HG03045 (cell line): ENCODE data around the gene UBAP1L.

Source experiments
- ATAC-seq: cut with Tn5 transposase; IDR thresholded peaks from one replicate; pipeline ENCODE4 v1.9.1; 2021; ENCODE audit warnings: mild to moderate bottlenecking, moderate library complexity; ENCODE audit not compliant: unreplicated experiment

The UBAP1L gene

DNA sequence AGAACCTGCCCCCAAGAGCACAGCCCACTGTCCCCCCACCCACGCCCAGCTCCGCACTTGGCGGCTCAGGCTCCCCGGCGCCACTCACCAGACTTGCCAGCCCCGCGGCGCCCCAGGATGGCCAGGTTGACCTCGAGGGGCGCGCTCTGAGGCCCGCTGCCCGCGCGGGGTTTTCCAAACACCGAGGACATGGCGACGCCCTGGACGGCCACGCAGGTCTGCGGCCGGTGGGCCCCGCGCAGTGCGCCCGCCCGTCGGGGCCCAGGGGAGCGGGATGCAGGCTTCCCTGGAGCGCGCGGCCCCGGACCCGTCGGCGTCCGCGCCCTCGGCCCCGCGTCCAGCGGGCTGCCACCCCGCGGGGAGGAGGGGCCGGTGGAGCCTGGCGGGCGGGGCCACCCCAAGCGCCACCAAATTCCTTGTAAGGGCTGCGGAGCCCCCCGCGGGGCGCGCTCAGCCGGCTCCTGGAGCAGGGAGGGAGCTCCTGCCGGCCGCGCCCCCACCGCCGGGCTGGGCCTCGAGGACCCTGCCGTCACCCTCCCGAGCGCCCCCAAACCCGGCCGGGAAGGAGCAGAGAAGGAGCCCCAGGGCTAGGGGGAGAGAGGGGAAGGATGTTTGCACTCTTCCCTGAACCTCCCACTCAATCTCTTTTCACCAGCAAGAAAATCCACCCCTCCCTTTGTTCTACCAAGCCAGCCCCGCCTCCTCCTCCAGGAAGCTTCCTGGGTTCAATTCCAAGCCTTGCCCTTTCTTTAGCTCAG lies 47.2 kb downstream of the UBAP1L start, which contains the start of gene RASL12:
TSS of gene RASL12 (minus strand) at position 347 of the 758 bp plus-strand sequence. CDS start at position 191, 156 bp downstream.
- no peak for ATAC-seq

DNA sequence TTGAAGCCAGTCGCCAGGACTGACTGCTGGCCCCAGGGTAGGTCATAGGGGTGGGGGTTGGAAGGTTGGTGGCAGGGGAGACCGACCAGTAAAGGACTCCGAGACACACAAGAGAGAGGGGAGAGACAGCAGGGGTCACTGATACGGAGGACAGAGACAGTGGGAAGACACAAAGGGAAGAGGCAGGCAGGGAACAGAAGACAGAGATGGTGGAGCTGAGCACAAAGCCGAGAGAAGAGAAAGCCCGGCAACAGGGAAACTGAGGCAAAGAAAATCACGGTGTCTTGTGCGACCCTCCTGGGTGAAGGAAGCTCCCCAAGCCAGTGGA lies 47.7 kb downstream of the UBAP1L start:
- no peak for ATAC-seq

DNA sequence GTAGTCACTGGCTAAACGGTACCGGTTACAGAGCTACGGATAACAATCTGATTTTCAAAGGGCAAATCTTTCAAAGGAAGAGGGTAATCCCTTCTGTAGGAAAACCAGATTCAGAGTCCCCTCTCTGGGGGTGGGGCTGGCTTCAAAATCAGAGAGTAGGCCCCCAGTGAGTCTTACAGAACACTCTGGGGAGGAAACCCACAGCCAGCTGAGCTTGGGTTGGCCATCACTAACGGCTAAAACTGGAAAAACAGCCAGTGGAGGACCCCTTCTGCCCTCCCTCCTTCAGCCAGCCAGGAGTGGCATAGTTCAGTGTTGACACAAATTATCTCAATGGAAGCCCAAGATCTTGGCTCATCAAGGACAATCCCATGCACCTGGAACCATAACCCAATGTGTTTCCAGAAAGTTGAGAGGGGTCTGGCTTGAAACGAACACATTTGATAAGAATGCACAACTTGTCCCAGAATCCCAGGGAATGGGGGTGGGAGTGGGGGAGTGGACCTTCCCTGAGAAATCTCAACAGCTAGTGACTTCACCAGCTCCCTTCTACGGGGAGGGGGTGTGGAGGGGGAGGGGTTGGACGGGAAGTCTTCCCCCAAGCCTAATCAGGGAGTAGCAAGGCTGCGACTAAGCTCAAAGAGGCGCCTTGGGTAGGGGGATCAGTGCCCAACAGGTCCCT lies 48.2 kb downstream of the UBAP1L start:
- no peak for ATAC-seq

DNA sequence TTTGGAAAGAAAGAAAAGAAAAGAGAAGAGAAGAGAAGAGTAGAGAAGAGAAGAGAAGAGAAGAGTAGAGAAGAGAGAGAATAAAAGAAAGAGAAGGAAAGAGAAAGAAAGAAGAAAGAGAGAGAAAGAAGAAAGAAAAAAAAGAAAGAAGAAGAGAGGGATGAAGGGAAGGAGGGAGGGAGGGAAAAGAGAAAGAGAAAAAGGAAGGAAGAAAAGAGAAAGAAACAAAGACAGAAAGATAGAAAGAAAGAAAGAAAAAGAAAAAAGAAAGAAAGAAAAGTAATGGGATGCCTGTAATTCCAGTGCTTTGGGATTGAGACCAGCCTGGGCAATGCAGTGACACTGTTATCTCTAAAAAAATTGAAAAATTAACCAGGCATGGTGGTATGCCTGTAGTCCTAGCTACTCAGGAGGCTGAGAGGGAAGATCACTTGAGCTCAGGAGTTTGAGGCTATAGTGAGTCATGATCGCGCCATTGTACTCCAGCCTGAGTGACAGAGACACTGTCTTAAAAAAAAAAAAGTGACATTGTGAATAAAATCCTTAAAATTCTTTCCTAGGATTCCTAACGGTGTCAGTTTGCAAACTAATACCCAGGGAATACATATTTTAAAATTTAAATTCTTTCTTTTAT lies 48.9 kb downstream of the UBAP1L start:
- ATAC-seq, result no peak

DNA sequence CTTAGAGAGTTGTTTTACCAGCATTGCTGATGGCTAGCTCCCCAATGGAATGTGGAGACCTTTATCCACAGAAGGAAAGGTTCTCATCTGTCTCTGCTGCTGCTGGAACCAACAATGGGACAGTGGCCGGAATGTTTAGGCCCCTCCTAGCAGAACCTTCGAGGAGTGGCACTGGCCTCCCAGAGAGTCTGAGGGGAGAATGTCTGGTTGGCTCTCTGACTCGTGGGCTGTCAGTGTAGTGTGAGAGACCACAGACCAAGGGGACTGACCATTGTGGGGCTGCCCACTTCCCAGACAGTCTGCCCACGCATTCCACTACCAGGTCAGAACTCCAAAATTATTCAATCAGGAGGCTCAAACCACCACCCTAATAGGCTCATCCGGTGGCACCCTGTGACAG lies 52.3 kb downstream of the UBAP1L start:
- ATAC-seq, result no peak

DNA sequence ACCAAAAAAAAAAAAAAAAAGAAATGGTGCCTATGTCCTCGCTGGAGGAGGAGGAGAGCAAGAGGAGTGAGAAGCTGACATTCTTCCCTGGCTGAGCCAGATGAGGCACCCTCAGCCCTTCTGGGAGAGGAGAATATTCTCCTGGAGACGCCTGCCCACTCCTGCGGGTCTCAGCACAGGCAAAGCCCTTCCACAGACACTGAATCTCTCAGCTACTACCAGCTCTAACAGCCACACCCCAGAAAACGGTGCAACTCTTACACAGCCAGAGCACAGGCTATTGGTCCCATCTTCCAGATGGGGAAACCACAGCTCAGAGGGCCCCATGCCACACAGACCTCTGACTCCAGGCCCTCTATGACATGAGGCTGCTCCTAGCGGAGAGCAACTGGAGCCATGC lies 52.9 kb downstream of the UBAP1L start:
- ATAC-seq, result no peak

DNA sequence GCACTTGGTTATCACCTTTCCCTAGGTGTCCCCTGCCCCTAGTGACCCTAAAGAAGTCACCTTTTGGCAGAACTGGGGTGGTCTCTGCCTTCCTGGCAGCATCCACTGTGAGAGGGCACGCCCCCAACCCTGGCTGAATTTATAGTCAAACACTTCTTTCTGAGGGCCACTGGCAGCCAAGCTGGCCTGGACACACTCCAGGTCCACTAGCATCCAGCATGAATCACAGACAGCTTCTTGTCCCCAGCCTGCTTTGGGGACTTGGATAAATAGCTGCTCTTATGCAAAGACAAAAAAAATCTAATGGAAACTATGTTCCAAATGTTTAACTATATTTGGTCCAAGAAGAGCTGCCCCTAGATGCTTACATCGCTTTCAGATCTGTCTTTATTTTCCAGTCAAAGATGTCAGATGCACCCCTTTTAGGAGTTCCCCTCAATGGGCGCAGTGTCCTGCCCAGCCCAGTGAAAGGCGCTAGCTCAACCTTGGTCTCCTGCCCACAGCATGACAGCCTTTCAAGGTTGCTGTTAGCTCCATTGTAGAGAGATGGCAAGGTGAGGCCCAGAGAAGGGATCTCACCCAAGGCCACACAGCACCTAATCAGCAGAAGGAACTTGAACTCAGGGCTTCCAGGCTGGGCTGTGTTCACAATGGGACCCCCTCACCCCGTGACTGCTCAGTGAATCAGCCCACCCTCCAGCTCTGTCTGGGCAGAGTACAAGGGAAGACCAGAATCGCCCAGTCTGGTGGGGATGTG lies 54.2 kb downstream of the UBAP1L start:
- ATAC-seq, result no peak

DNA sequence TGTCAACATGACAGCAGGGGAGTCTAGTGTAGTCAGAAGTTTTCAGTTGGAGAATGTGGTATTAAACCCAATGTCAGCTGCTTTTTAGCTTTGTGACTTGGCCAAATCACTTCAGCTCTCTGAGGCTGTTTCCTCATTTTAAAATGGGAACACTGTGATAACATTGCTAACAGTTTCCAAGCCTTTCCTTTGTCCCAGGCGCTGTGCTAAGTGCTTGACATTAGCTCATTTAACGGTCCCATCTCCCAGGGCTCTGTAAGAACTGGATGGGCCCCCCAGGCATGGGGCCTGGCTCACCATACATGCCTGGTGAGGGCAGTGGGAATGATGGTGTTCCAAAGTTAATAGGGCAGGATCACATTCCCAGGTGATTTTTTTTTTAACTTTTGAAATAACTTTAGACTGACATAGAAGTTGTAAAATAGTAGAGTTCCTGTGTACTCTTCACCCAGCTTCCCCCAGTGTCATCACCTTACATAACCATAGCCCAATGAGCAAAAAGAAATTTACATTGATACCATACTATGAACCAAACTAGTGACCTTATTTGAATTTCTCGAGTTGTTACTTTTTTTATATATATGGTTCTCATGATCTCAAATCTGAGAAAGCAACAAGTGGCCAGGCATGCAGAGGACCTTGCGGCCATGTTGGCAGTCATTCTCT lies 54.9 kb downstream of the UBAP1L start:
- no peak for ATAC-seq

DNA sequence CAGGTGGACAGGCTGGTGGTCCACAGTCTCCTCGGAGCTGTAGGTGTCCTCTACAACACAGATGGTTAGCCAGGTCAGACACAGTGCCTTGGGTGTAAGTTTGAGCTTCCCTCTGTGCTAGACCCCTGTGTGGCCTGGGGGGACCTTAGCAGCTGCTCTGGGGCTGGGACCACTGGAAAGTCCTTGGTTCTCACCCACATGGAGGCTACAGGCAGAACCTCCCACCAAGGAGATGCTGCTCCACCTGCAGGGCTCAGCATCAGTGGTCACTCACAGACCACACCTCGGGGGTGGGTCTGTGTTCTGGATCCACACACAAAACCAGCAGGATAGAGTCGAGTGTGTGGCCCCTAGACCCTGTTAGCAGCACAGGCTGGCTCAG lies 55.6 kb downstream of the UBAP1L start:
- no peak for ATAC-seq

DNA sequence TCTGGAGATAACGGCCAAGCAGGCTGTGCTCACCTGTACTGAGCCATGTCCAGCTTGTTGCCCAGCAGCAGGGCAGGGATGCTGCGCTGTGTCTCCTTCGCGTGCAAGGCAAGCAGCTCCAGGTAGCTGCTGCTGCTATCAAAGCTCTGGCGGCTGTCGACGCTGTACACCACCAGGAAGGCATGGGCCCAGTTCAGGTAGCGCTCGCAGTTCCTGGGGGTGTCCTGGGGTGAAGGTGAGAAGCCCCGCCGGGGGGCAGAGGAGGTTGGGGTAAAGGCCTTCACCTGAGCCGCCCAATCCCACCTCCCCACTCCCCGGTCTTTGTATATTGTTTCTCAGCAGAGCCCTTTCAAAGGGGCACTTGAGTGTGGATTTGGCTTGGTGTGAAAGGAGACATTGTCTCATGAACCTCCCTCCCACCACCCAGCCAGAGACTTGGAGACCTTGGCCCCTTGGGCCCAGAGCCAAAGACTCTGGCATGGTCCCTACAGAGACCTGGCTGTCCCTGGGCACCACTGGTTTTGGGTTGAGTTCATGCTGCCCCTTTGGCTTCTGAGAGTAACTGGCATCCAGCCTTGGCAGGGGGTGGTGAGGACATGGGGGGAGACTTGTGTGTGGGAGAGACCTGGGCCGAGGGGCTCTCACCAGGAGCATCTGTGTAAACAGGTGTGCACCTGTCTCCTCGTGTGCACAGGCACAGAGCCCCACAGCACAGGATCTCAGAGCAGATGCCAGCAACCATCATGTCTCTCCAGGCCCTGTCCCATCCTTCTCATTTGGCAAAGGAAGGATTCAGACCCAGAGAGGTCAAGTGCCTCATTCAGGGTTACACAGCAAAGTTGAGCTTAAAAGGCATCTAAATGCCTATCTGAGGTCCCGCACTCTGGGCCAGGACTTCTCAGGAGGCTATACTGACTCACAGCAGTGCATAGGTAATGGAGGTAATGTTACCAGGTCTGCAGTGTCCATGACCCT lies 56.3 kb downstream of the UBAP1L start:
- ATAC-seq, result no peak

DNA sequence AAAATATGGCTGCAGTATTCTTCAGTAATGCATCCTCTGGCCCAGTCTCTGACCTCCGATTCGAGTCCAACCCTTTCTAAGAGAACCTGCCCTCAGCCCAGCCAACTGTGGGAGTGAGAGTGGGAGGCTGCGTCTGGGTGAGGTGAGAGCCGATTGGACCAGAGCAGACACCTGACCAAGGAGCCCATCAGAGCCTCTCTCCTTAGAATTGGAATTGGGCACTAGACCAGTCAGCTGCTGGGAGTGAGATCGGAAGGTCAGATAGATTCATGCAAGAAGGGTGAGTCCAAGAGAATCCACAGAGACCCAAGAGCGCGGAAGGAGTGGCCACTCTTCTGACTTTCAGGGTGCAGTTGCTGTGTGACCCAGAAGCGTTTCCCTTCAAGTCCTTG lies 57.5 kb downstream of the UBAP1L start:
- ATAC-seq, result no peak

DNA sequence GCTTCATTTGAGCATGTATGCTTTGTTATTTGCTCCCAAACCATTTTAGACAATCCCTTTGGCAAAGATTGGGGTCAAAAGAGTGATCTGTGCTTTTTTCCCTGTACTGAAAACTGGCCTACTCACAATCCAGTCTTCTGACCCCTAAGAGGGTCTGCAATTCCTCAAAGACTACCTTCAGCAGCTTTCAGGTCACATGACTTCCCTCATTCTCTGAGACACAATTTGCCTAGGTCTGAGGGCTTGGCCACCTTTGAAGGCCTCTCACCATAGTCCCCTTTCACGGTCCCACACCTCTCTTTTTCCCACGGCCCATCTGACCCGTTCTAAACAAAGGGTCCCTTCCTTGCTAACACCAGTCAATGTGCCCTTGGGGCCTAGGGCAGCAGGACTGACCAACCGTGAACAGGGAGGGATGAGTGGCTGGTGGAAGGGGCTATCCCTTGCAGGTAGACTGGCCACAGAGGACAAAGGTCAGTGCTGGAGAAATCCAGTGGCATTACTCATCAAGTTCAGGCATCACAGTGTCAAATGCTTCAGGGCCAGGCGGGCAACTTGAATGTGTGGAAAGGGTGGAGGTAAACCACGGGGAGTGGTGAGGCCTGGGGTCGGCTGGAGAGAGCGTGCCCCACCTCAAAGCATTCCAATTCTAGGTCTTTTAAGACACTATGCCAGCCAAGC lies 58.0 kb downstream of the UBAP1L start:
- ATAC-seq, result no peak

DNA sequence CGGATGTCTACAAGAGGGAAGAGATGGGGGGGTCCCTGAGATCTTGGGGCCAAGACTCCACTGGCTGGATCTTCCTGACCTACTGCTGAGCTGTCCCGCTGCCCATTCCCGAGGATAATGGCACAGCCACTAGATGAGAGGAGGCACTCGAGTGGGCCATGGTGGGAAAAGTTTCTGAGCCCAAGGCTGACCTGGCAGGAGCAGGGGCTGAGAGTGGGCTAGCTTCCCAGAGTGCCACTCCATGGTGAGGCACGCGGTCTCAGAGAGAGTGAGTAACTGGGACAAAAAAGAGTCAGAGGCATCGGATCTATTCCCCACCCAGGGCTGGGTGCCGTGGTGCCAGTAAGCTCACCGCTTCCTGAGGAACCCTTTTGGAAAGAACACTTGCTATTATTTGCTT lies 58.9 kb downstream of the UBAP1L start:
- ATAC-seq, result no peak

DNA sequence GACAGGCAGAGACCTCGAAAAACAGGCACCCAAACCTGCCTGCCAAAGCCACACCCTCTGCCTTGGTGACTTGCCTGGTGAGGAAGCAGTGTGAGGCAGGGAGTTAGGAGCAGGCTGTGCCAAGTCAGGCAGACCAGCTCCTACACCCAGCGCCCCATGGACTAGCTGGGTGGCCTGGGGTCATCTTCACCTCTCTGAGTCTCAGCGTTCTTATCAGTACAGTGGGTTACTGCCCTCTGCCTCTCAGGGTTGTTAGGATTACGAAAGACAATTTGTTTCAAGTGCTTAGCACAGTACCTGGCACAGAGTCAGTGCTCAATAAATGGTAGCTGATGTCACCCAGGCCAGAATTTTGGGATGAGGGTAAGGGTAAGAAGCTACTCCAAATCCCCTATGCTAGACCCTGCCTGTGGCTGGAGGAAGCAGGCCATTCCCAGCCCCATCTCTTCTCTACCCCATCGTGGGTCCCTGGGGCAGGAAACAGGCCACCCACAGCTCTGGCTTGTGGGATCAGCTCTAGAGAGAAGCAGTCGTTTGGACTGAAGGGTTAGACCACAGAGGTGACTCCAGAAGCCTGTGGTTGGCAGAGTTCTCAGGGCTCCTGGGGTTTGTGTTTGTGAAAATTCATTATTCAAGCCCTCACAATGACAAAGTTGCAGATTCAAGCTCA lies 59.7 kb downstream of the UBAP1L start:
- ATAC-seq, result no peak

DNA sequence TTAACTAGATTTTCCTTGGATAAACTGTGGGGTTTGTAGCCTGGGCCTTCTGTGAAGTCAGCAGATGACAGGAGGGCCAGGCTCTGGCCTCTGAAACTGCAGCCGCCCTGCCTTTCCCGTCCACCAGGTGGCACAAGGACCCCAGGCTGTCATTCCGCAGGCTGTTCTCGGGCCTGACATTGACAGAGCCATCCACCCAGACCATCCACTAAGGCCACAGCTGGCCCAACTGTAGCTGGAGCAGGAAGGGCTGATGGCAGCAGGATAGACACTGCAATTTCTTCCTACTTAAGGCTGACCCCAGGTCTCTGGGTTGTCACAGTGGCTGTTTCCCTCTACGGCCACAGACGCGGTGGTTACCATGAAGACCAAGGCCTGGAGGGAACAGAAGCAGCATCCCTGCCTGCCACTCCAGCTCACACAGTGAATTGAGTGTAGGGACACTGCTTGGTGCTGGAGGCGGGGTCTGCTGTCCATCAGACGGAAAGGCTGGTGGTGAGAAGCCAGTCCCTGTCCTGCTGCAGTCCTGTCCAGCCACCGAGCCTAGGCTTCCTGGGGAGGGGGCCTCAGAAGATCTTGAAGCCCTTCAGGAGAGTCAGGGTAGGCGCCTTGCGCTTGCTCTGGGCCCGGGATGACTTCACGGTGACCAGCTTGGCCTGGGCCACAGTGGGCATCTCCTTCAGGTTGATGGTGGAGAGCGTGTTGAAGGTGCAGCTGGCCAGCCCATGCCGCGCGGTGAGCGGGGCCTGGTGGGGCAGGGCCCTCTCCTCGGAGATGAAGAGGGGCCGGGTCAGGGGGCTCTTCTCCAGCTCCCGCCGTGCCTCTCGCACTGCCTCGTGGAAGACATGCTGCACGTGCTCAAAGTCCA lies 60.4 kb downstream of the UBAP1L start:
- ATAC-seq, result no peak

DNA sequence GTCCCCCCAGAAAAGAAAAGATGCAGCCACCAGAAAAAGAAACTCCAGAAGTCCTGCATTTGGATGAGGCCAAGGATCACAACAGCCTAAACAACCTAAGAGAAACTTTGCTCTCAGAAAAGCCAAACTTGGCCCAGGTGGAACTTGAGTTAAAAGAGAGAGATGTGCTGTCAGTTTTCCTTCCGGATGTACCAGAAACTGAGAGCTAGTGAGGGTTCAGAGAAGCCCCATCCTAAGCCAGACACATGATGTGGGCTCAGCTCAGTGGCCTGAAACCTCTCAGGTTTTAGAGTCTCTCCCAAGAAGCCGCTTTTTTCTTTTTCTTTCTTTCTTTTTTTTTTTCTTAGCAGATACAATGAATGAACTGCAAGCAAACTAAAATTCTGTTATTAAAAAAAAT lies 62.0 kb downstream of the UBAP1L start:
- ATAC-seq, result no peak

DNA sequence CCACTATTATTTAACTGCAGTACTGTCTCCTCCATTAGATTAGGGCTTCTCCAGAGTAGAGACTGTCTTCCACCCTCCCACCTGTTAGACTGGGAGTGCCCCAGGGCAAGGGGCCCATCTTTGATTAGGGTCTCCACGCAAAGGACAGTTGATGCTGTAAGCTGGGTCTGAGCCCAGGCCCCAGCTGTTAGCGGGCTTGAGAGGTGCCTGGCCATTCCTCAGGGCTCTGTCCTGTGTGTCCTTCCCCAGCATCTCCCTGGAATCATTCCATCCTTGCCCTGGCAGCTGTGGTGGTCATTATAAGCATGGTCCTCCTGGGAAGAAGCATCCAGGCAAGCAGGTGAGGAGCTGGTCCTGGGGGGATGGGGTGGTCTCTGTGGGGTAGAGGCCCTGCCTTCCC lies 63.7 kb downstream of the UBAP1L start:
- ATAC-seq, result no peak

DNA sequence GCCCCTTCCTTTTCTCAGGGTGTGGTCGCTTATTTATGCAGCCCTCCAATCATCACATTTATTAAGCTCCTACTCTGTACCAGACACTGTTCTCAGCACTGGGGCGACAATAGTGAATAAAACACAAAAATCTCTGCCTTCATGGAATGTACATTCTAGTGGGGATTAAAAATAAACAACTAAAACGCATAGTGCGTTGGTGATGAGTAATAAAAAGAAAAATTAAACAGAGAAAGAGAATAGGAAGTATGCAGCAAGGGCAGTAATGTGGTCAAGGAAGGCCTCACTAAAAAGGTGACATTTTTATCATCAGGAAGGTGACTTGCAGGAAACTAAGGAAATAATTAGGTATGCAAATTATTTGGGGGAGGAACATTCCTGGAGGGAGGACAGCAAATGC lies 64.7 kb downstream of the UBAP1L start:
- ATAC-seq, result no peak
